Fibroblast of lung (primary cell): Measurements from ENCODE around the gene CNN3. TPM values are rescaled to one million over a fixed set of nuclear protein-coding genes. Genes with fewer than 3 reads are reported as not detected.

Experiments
- DNase-seq, 2 donors: peaks; one replicate each; pipeline versions ENCODE4 v3.0.0 to v3.0.0-alpha.2; 2010; ENCODE audit warnings: low read depth in 2 of 2
- H2AFZ ChIP-seq: 2 replicates; pipeline ENCODE4 v1.5.1; 2012; ENCODE audit warnings: low read length, control low read depth, inconsistent platforms
- H3K27ac ChIP-seq: 2 replicates; pipeline ENCODE4 v1.5.1; 2011; ENCODE audit warnings: low read length, control low read depth; ENCODE audit not compliant: insufficient read depth
- H3K27me3 ChIP-seq: 2 replicates; pipeline ENCODE4 v1.5.1; 2011; ENCODE audit warnings: mild to moderate bottlenecking, low read length; ENCODE audit not compliant: control insufficient read depth, insufficient read depth
- H3K36me3 ChIP-seq: 2 replicates; pipeline ENCODE4 v1.5.1; 2011; ENCODE audit warnings: low read length; ENCODE audit not compliant: control insufficient read depth, insufficient read depth
- H3K4me1 ChIP-seq: 2 replicates; pipeline ENCODE4 v1.5.1; 2011; ENCODE audit warnings: low read length; ENCODE audit not compliant: control insufficient read depth, insufficient read depth; ENCODE audit errors: extremely low read depth
- H3K4me2 ChIP-seq: 2 replicates; pipeline ENCODE4 v1.5.1; 2011; ENCODE audit warnings: low read length, control low read depth; ENCODE audit not compliant: insufficient read depth; ENCODE audit errors: extremely low read depth
- H3K4me3 ChIP-seq, 4 experiments: fragments of 200-600 bp in 1 of 4; sonication (generic) in 1 of 4; replicated peaks in 1 of 4; 2 replicates each; pipeline ENCODE4 v1.5.1; 2011 to 2016; ENCODE audit warnings: low read length in 4 of 4, low read depth in 3 of 4, mild to moderate bottlenecking in 3 of 4, control low read depth in 2 of 4, inconsistent platforms in 1 of 4, mixed read lengths in 1 of 4; ENCODE audit not compliant: insufficient read depth in 1 of 4; ENCODE audit errors: control extremely low read depth in 1 of 4
- H3K79me2 ChIP-seq: 2 replicates; pipeline ENCODE4 v1.5.1; 2012; ENCODE audit warnings: mild to moderate bottlenecking, low read length, inconsistent platforms; ENCODE audit not compliant: control insufficient read depth, insufficient read depth
- H3K9ac ChIP-seq: 2 replicates; pipeline ENCODE4 v1.5.1; 2011; ENCODE audit warnings: mild to moderate bottlenecking, low read length, control low read depth; ENCODE audit not compliant: insufficient read depth
- H3K9me3 ChIP-seq: 2 replicates; pipeline ENCODE4 v1.5.1; 2012; ENCODE audit warnings: low read depth, low read length; ENCODE audit not compliant: control insufficient read depth, insufficient read depth
- H4K20me1 ChIP-seq: 2 replicates; pipeline ENCODE4 v1.5.1; 2011; ENCODE audit warnings: low read length; ENCODE audit not compliant: control insufficient read depth, insufficient read depth; ENCODE audit errors: extremely low read depth
- EZH2 ChIP-seq: IDR thresholded peaks from 2 replicates; pipeline ENCODE4 v1.5.1; 2012; ENCODE audit warnings: low read length, control low read depth, mild to moderate bottlenecking; ENCODE audit errors: missing control alignments
- polyA plus RNA-seq, 2 donors: library from polyadenylated mRNA; depleted of rRNA in 1 of 2; stranded (reverse) in 1 of 2; unstranded in 1 of 2; fragments of >200 nt; gene quantifications; 2 replicates each; pipeline ENCODE4 v1.2.1, GENCODE V29; 2011 to 2012; ENCODE audit warnings: missing spikeins in 1 of 2
- total RNA-seq: library from RNA; depleted of rRNA; stranded (reverse); fragments of >200 nt; gene quantifications from 2 replicates; pipeline ENCODE4 v1.2.1, GENCODE V29; 2014
- TF ChIP-seq, protein P1 (sequence below), 2 donors: IDR thresholded peaks in 1 of 2; conservative IDR thresholded peaks in 1 of 2; 1 replicate in 1 of 2; 2 replicates in 1 of 2; pipeline ENCODE4 v1.5.1; 2011 to 2012; ENCODE audit warnings: low read length in 2 of 2, control low read depth in 1 of 2, inconsistent platforms in 1 of 2, low read depth in 1 of 2, mild to moderate bottlenecking in 1 of 2

Gene CNN3
- total and polyA plus RNA-seq, 2 donors (not counting 1 experiment from before 2014, with no cell fraction given), result 601 to 670 TPM

DNA sequence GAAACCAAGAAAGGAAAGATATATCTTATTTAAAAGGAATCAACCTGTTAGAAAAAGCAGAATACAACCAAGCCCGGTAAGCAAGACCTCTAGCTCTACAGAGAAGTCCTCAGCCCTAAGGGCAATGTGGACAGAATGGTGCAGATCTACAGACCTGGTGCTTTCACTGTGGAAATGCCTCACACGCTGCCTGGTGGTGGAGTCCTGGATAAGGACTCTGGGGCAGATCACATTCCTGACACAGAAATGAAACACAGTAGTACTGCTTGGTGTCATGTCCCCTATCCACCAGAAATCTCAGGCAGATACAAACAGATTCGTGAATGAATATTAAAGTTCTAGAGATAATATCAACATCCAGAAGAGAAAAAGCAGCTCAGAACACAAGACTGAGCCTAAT, 6.8 kb downstream of the CNN3 start:
- H3K9me3 ChIP-seq, result no peaks in the 10 kb centered on the region
- no peaks in the 10 kb centered on the region for H3K36me3 ChIP-seq
- H3K27me3 ChIP-seq, result no peaks in the 10 kb centered on the region
- H3K4me3 ChIP-seq, result peak overlapping the region in 1 of 4 experiments; percentile 22
- no peak for TF ChIP-seq EZH2
- TF ChIP-seq, protein P1, sequence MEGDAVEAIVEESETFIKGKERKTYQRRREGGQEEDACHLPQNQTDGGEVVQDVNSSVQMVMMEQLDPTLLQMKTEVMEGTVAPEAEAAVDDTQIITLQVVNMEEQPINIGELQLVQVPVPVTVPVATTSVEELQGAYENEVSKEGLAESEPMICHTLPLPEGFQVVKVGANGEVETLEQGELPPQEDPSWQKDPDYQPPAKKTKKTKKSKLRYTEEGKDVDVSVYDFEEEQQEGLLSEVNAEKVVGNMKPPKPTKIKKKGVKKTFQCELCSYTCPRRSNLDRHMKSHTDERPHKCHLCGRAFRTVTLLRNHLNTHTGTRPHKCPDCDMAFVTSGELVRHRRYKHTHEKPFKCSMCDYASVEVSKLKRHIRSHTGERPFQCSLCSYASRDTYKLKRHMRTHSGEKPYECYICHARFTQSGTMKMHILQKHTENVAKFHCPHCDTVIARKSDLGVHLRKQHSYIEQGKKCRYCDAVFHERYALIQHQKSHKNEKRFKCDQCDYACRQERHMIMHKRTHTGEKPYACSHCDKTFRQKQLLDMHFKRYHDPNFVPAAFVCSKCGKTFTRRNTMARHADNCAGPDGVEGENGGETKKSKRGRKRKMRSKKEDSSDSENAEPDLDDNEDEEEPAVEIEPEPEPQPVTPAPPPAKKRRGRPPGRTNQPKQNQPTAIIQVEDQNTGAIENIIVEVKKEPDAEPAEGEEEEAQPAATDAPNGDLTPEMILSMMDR (conservative IDR thresholded peaks at IDR 0.05 in 1 of 2, IDR thresholded peaks at IDR 0.05 in 1 of 2; ENCODE audit: low read depth in 1 of 2, low read length in 2 of 2), result no peak
- H3K4me2 ChIP-seq, result peak overlapping the region; percentile 44
- H3K4me1 ChIP-seq, result peaks cover 20% of the 10 kb centered on the region
- no peak overlapping the region for H2AFZ ChIP-seq
- no peak for DNase-seq
- peaks cover 6% of the 10 kb centered on the region for H4K20me1 ChIP-seq
- H3K27ac ChIP-seq, result no peak overlapping the region
- peaks cover 100% of the 10 kb centered on the region for H3K79me2 ChIP-seq
- no peak overlapping the region for H3K9ac ChIP-seq

DNA sequence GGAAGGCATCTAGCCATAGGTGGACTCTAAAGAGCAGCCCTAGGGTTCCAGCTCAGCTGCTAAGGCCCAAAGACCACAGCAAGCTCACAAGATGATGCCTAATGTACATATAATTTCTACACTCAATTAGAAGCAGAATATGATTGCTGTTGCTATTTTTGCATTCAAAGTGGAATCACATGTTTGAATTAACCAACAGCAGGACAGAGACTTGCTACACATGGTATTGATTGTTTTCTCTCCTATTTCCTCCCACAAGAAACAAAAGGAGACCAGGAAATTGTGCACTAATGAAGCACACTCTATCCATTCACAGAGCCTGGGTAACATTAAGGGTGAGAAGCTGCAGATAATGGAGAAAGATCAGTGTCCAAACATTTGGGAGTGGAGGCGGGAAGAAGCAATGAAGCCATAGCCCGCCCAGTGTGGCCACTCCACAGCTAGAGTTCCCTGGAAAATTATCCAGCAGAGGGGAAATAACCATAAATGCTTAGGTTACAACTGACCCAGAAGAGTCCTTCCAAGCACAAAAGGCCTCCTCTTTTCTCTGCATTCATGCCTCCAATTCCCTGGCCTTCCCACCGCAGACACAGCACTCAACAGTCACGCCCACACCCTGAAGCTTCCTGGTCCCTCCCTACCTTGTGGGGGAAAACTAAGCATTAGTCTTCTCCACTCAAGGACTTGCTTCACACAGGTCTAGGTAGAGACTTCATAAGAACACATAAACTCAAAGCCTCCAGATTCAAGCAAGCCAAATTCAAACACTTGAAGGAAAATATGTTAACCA, 7.5 kb downstream of the CNN3 start:
- H2AFZ ChIP-seq, result no peak overlapping the region
- H3K79me2 ChIP-seq, result peaks cover 100% of the 10 kb centered on the region
- peaks cover 6% of the 10 kb centered on the region for H4K20me1 ChIP-seq
- peaks cover 22% of the 10 kb centered on the region for H3K4me1 ChIP-seq
- H3K4me3 ChIP-seq, result peak overlapping the region in 1 of 4 experiments; percentile 22
- no peaks in the 10 kb centered on the region for H3K9me3 ChIP-seq
- H3K27me3 ChIP-seq, result no peaks in the 10 kb centered on the region
- TF ChIP-seq, protein P1 (conservative IDR thresholded peaks at IDR 0.05 in 1 of 2, IDR thresholded peaks at IDR 0.05 in 1 of 2; ENCODE audit: low read depth in 1 of 2, low read length in 2 of 2), result no peak
- TF ChIP-seq EZH2, result no peak
- H3K36me3 ChIP-seq, result no peaks in the 10 kb centered on the region
- DNase-seq, result peak in 1 of 2 donors; percentile 51
- H3K27ac ChIP-seq, result no peak overlapping the region
- peak overlapping the region; percentile 44 for H3K4me2 ChIP-seq
- no peak overlapping the region for H3K9ac ChIP-seq

DNA sequence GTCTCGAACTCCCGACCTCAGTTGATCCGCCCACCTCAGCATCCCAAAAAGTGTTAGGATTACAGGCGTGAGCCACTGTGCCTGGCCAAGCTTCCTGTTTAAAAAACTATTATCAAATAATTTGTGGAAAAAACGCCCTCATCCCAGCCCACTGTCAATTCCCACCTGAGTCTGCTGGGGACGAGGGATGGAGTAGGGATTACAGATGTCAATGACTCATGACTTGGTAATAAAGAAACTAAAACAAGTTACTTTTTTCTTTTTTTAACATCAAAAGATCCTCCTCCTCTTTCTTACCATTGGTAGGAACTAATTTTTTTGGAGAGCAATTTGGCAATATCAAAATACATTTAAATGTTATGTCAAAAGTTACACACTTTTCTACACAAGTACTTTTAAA, 9.7 kb downstream of the CNN3 start:
- Histone ChIP-seq H3K27me3 (no peaks in the 10 kb centered on the region), H4K20me1 (peaks cover 9% of the 10 kb centered on the region), H3K9me3 (no peaks in the 10 kb centered on the region), H3K4me1 (peaks cover 23% of the 10 kb centered on the region), H3K36me3 (no peaks in the 10 kb centered on the region), H3K9ac (no peak overlapping the region), H3K4me3 (no peak overlapping the region), H2AFZ (no peak overlapping the region), H3K79me2 (peaks cover 100% of the 10 kb centered on the region), H3K27ac (no peak overlapping the region), H3K4me2 (no peak overlapping the region)
- TF ChIP-seq EZH2, result no peak
- TF ChIP-seq, protein P1 (conservative IDR thresholded peaks at IDR 0.05 in 1 of 2, IDR thresholded peaks at IDR 0.05 in 1 of 2; ENCODE audit: low read depth in 1 of 2, low read length in 2 of 2), result no peak
- peak in 1 of 2 donors; percentile 42 for DNase-seq
